MM.1S (cell line): ENCODE measurements around the gene BLOC1S3.

Source experiments
- DNase-seq: peaks from one replicate; pipeline ENCODE4 v3.0.0-alpha.2; 2015
- H2AFZ ChIP-seq: fragments of 300-600 bp; sonication (generic); 2 replicates; pipeline ENCODE4 v1.6.0; 2016; ENCODE audit warnings: antibody characterized with exemption, low read length
- H3F3A ChIP-seq: fragments of 300-600 bp; sonication (generic); 2 replicates; pipeline ENCODE4 v1.6.1; 2016; ENCODE audit warnings: mild to moderate bottlenecking, antibody characterized with exemption, low read length, moderate library complexity, mixed read lengths; ENCODE audit not compliant: insufficient read depth
- H3K27ac ChIP-seq: fragments of 300-600 bp; sonication (generic); 2 replicates; pipeline ENCODE4 v1.5.1; 2016; ENCODE audit warnings: mild to moderate bottlenecking, low read length
- H3K27me3 ChIP-seq: fragments of 300-600 bp; sonication (generic); replicated peaks from 2 replicates; pipeline ENCODE4 v1.6.0; 2016; ENCODE audit warnings: low read length; ENCODE audit not compliant: insufficient read depth
- H3K36me3 ChIP-seq: fragments of 300-600 bp; sonication (generic); replicated peaks from 2 replicates; pipeline ENCODE4 v1.6.1; 2016; ENCODE audit warnings: mild to moderate bottlenecking, low read length, mixed read lengths; ENCODE audit not compliant: insufficient read depth
- H3K4me1 ChIP-seq: fragments of 300-600 bp; sonication (generic); 2 replicates; pipeline ENCODE4 v1.6.1; 2016; ENCODE audit warnings: low read length, mixed read lengths
- H3K4me2 ChIP-seq: fragments of 300-600 bp; sonication (generic); 2 replicates; pipeline ENCODE4 v1.6.0; 2016; ENCODE audit warnings: low read depth, low read length
- H3K4me3 ChIP-seq: fragments of 300-600 bp; sonication (generic); 2 replicates; pipeline ENCODE4 v1.5.1; 2016; ENCODE audit warnings: low read length, mixed read lengths
- H3K79me2 ChIP-seq: fragments of 300-600 bp; sonication (generic); 2 replicates; pipeline ENCODE4 v1.6.1; 2016; ENCODE audit warnings: mixed run types, low read length, mixed read lengths
- H3K9ac ChIP-seq: fragments of 300-600 bp; sonication (generic); 2 replicates; pipeline ENCODE4 v1.6.1; 2016; ENCODE audit warnings: low read length, mixed read lengths
- H3K9me2 ChIP-seq: fragments of 300-600 bp; sonication (generic); replicated peaks from 2 replicates; pipeline ENCODE4 v1.6.1; 2016; ENCODE audit warnings: mild to moderate bottlenecking, low read length, mixed read lengths; ENCODE audit not compliant: insufficient read depth
- H3K9me3 ChIP-seq: fragments of 300-600 bp; sonication (generic); replicated peaks from 2 replicates; pipeline ENCODE4 v1.6.1; 2016; ENCODE audit warnings: mild to moderate bottlenecking, low read length, mixed read lengths; ENCODE audit not compliant: insufficient read depth
- H4K20me1 ChIP-seq: fragments of 300-600 bp; sonication (generic); 2 replicates; pipeline ENCODE4 v1.6.1; 2016; ENCODE audit warnings: mild to moderate bottlenecking, low read length, moderate library complexity, mixed read lengths; ENCODE audit not compliant: insufficient read depth
- EZH2 ChIP-seq: fragments of 300-600 bp; sonication (generic); optimal IDR thresholded peaks from 2 replicates; pipeline ENCODE3; 2017; ENCODE audit warnings: low read depth, mild to moderate bottlenecking, antibody characterized with exemption, low read length, mixed read lengths
- EZH2phosphoT487 ChIP-seq: fragments of 300-600 bp; sonication (generic); IDR thresholded peaks from 2 replicates; pipeline ENCODE4 v1.6.1; 2018; ENCODE audit warnings: antibody characterized with exemption, low read length
- TF ChIP-seq, protein P1 (sequence below): fragments of 300-600 bp; sonication (generic); IDR thresholded peaks from 2 replicates; pipeline ENCODE4 v1.5.1; 2016; ENCODE audit warnings: antibody characterized with exemption, low read length, mixed read lengths

Gene BLOC1S3

DNA sequence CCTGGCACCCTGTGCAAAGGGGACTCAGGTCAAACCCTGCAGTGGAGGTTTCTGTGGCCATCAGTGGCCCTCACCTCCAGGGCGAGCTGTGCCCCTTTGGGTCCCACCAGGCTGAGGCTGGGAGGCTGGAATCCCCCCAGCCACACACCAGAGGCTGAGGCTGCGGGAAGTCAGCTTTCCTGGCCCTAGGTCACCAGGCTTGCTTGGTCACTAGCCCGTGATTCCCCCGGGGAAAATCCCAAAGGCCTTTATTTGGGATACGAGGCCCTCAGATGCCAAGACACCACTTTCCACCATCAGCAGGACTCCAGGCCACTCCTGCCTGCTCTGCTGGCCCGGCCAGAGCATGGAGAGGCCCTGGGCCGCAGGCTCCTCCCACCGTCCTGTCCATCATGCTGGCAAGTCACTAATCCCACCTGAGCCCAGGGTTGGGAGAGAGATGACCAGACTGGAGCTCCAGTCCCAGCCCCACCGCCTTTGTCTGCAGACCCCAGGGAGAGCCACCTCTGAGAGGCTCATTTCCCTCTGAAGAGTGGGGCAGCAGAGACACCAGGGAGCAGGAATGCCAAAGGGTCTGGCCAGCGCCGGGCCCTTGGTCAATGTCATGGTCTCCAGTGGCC lies 22.5 kb upstream of the BLOC1S3 start:
- TF ChIP-seq, protein P1, sequence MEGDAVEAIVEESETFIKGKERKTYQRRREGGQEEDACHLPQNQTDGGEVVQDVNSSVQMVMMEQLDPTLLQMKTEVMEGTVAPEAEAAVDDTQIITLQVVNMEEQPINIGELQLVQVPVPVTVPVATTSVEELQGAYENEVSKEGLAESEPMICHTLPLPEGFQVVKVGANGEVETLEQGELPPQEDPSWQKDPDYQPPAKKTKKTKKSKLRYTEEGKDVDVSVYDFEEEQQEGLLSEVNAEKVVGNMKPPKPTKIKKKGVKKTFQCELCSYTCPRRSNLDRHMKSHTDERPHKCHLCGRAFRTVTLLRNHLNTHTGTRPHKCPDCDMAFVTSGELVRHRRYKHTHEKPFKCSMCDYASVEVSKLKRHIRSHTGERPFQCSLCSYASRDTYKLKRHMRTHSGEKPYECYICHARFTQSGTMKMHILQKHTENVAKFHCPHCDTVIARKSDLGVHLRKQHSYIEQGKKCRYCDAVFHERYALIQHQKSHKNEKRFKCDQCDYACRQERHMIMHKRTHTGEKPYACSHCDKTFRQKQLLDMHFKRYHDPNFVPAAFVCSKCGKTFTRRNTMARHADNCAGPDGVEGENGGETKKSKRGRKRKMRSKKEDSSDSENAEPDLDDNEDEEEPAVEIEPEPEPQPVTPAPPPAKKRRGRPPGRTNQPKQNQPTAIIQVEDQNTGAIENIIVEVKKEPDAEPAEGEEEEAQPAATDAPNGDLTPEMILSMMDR = no peak
- TF ChIP-seq EZH2phosphoT487 (no peak), EZH2 (no peak)
- Histone ChIP-seq H3K4me1 (no peaks in the 10 kb centered on the region), H3K27me3 (peaks cover 30% of the 10 kb centered on the region)

DNA sequence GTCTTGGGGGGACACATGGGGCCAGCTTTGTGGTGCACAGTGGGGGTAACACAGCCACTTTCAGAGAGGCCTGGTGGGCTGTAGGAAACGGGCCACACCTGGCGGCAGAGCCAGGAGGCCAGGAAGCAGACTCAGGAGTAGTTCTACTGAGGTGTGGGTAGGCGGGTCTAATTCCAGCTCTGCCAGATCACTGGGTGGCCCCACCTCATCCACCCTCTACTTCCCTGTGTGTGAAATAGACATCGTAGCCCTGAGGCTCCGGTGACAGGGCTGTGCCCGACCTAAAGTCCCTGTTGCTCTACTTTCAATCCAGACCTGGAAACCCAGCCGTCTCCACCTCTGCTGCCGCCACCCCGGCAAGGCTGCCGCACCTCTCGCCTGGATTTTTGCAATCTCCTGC lies 21.8 kb upstream of the BLOC1S3 start:
- Histone ChIP-seq H3K4me1 (no peaks in the 10 kb centered on the region), H4K20me1 (no peaks in the 10 kb centered on the region), H3K79me2 (no peaks in the 10 kb centered on the region), H3K36me3 (no peaks in the 10 kb centered on the region), H3K27ac (no peak overlapping the region), H3F3A (no peaks in the 10 kb centered on the region), H3K27me3 (peaks cover 36% of the 10 kb centered on the region), H3K9me3 (no peaks in the 10 kb centered on the region), H3K9me2 (no peaks in the 10 kb centered on the region), H3K9ac (no peak overlapping the region), H3K4me2 (no peak overlapping the region), H3K4me3 (no peak overlapping the region), H2AFZ (no peak overlapping the region)
- TF ChIP-seq, protein P1 = no peak
- TF ChIP-seq EZH2 = no peak
- no peak for TF ChIP-seq EZH2phosphoT487
- DNase-seq = no peak

More for the DNA sequence above, 22.5 kb upstream of the BLOC1S3 start:
- Histone ChIP-seq H3K9me2 (no peaks in the 10 kb centered on the region), H3K27ac (no peak overlapping the region), H3K36me3 (no peaks in the 10 kb centered on the region), H3K9ac (no peak overlapping the region), H3K4me2 (no peak overlapping the region), H4K20me1 (no peaks in the 10 kb centered on the region), H3K4me3 (no peak overlapping the region), H2AFZ (no peak overlapping the region), H3F3A (no peaks in the 10 kb centered on the region), H3K9me3 (no peaks in the 10 kb centered on the region), H3K79me2 (no peaks in the 10 kb centered on the region)
- no peak for DNase-seq

- H2AFZ ChIP-seq = no peak overlapping the region
- H3F3A ChIP-seq = no peaks in the 10 kb centered on the region
- H3K36me3 ChIP-seq = no peaks in the 10 kb centered on the region
- H3K27ac ChIP-seq = no peak overlapping the region
- H3K9me3 ChIP-seq = no peaks in the 10 kb centered on the region
- TF ChIP-seq, protein P1 = no peak
- TF ChIP-seq EZH2 = no peak
- TF ChIP-seq EZH2phosphoT487 = no peak
- no peaks in the 10 kb centered on the region for H4K20me1 ChIP-seq
- no peak overlapping the region for H3K4me2 ChIP-seq
- H3K4me3 ChIP-seq = no peak overlapping the region
- no peaks in the 10 kb centered on the region for H3K79me2 ChIP-seq
- peaks cover 42% of the 10 kb centered on the region for H3K27me3 ChIP-seq
- H3K4me1 ChIP-seq = no peaks in the 10 kb centered on the region
- no peaks in the 10 kb centered on the region for H3K9me2 ChIP-seq
- H3K9ac ChIP-seq = no peak overlapping the region
- DNase-seq = no peak
Measured at GRCh38 chr19:45158503-45159209, 19.9 kb upstream of the BLOC1S3 start.
